ENCODE data around the gene TUBG1.

Gene TUBG1

GRCh38 chr17:42609182-42609813 lies at the start of gene TUBG1, which contains the start of gene RETREG3:
TUBG1 (plus strand) TSS chr17:42609683; CDS start chr17:42609738, 55 bp downstream.
RETREG3 (minus strand) TSS chr17:42609374; CDS start chr17:42609324, 50 bp downstream.
- DNase-seq, result peak; percentile 96 to 100 (median 99)
- intact Hi-C loops (cut with DNase I), result loop anchor here (5.0 kb wide), 1 partner anchor 68 kb away; the partner anchor contains the start of gene PLEKHH3

- intact Hi-C loops (cut with DNase I), result no loop called here
- DNase-seq, result no peak
Observed at GRCh38 chr17:42560246-42560645, 49.2 kb upstream of the TUBG1 start.

GRCh38 chr17:42561897-42562387 lies 47.5 kb upstream of the TUBG1 start, which contains the start of gene COASY:
COASY (plus strand) TSS chr17:42562148; CDS start chr17:42562623, 475 bp downstream.
- peak; percentile 88 to 98 (median 95) for DNase-seq
- intact Hi-C loops (cut with DNase I), result no loop called here

- peak in 3 of 42 donors; percentile 23 to 30 (median 27) for DNase-seq
- intact Hi-C loops (cut with DNase I), result no loop called here
Observed at GRCh38 chr17:42562388-42563142, 46.9 kb upstream of the TUBG1 start.

GRCh38 chr17:42563143-42563509 lies 46.4 kb upstream of the TUBG1 start:
- DNase-seq, result no peak
- intact Hi-C loops (cut with DNase I), result no loop called here

- intact Hi-C loops (cut with DNase I), result no loop called here
- DNase-seq, result no peak
Observed at GRCh38 chr17:42563543-42563942, 45.9 kb upstream of the TUBG1 start.

- no peak for DNase-seq
- intact Hi-C loops (cut with DNase I), result no loop called here
Observed at GRCh38 chr17:42563950-42564349, 45.5 kb upstream of the TUBG1 start.

- intact Hi-C loops (cut with DNase I), result no loop called here
- DNase-seq, result no peak
Observed at GRCh38 chr17:42564815-42565522, 44.5 kb upstream of the TUBG1 start.

- DNase-seq, result no peak
Observed at GRCh38 chr17:42565523-42566214, 43.8 kb upstream of the TUBG1 start.

GRCh38 chr17:42566215-42566882 lies 43.1 kb upstream of the TUBG1 start:
- peak in 1 of 42 donors; percentile 18 for DNase-seq
- intact Hi-C loops (cut with DNase I), result no loop called here

More at GRCh38 chr17:42565523-42566214, 43.8 kb upstream of the TUBG1 start:
- intact Hi-C loops (cut with DNase I), result no loop called here

GRCh38 chr17:42566883-42567573 lies 42.5 kb upstream of the TUBG1 start, which contains the start of gene MLX:
MLX (plus strand) TSS chr17:42567100; CDS start chr17:42567125, 25 bp downstream.
- intact Hi-C loops (cut with DNase I), result no loop called here

GRCh38 chr17:42568341-42569111 lies 41.0 kb upstream of the TUBG1 start:
- DNase-seq, result no peak
- intact Hi-C loops (cut with DNase I), result no loop called here

More at GRCh38 chr17:42566883-42567573, 42.5 kb upstream of the TUBG1 start, which contains the start of gene MLX:
- peak; percentile 77 to 98 (median 94) for DNase-seq

GRCh38 chr17:42571435-42572225 lies 37.9 kb upstream of the TUBG1 start:
- DNase-seq, result no peak
- intact Hi-C loops (cut with DNase I), result no loop called here

- DNase-seq, result no peak
- intact Hi-C loops (cut with DNase I), result no loop called here
Observed at GRCh38 chr17:42573095-42573494, 36.4 kb upstream of the TUBG1 start.

- intact Hi-C loops (cut with DNase I), result no loop called here
- DNase-seq, result no peak
Observed at GRCh38 chr17:42574463-42574862, 35.0 kb upstream of the TUBG1 start.

GRCh38 chr17:42577140-42577531 lies 32.3 kb upstream of the TUBG1 start:
- DNase-seq, result no peak
- intact Hi-C loops (cut with DNase I), result loop anchor here (5.0 kb wide), 1 partner anchor 100 kb away; the partner anchor contains the start of gene PLEKHH3
